GM12891 (cell line): ENCODE data around the gene CFDP1.

Experiments
- POLR2A ChIP-seq: IDR thresholded peaks from 2 replicates; pipeline ENCODE4 v1.6.1; 2011; ENCODE audit warnings: low read depth, low read length, control low read depth
- POLR2AphosphoS5 ChIP-seq: IDR thresholded peaks from 2 replicates; pipeline ENCODE4 v1.6.1; 2011; ENCODE audit warnings: low read depth, low read length, control low read depth
- SPI1 ChIP-seq: IDR thresholded peaks from 2 replicates; pipeline ENCODE4 v1.6.1; 2011; ENCODE audit warnings: low read depth, low read length, control low read depth
- TAF1 ChIP-seq: IDR thresholded peaks from 2 replicates; pipeline ENCODE4 v1.6.1; 2011; ENCODE audit warnings: low read depth, low read length, control low read depth

DNA sequence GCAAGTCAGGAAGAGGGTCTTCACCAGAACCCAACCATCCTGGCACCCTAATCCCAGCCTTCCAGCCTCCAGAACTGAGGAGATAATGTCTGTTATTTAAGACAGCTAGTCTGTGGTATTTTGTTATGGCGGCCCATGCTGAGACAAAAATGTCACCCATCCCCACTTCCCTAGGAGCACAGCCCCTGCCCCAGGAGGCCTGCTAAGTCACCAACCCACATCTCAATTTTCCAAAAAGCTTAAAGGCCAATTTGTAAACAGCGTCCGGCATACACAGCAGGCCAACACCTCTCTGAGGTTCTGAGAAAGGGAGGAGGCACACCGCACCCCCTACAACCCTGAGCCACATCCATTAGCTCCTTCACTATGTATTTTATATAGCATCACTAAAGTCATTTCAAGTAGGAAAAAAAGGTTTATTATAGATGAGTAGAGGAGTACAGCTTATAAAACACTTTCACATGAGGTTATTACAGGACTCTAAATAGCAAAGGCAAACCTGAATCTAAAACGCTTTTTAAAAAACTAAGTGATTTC lies 24.2 kb upstream of the CFDP1 start:
- TF ChIP-seq POLR2A (no peak), POLR2AphosphoS5 (no peak), SPI1 (no peak), TAF1 (no peak)
